ENCODE measurements around the gene AP2B1. TPM values are rescaled to one million over a fixed set of nuclear protein-coding genes. Genes with fewer than 3 reads are reported as not detected.

AP2B1 gene
- total and polyA plus RNA-seq, 4 donors = 8.7 to 55.6 (median 22.3) TPM

GRCh38 chr17:35709874-35710273 lies 122.8 kb downstream of the AP2B1 start (continued):
- TF ChIP-seq NR2F2 (IDR thresholded peaks at IDR 0.05) = no peak

DNA sequence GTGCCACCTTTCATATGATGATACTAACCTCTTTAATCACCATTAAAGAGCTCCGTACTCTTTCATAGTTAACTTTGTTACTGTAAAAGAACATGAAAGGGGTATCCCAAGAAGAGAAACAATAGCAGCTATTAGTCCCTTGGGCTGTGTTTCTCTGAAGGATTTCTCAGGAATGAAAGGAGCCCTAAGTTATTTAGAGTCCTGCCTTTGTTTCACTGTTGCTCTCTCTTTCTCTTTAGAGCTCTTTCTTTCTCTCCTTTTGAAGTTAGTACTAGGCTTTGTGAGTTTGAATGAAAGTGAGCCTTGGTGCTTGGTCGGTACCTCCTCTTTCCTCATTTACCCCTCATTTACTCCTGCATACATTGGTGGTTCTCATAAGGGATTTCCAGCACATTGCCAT lies 123.8 kb downstream of the AP2B1 start:
- H3K27ac ChIP-seq (ENCODE audit: low read depth in 1 of 2, low read length in 2 of 2) = no peak overlapping the region
- H3K4me1 ChIP-seq (ENCODE audit: control insufficient read depth in 4 of 4, insufficient read depth in 4 of 4, low read length in 3 of 4) = peaks cover 0 to 25% (median 18%) of the 10 kb centered on the region in 4 donors
- 100% methylated on average over 2 of the region's 2 CpGs for WGBS

More for the DNA sequence above, 123.8 kb downstream of the AP2B1 start:
- Histone ChIP-seq H3K4me3 (ENCODE audit: low read depth in 1 of 3, low read length in 3 of 3) (no peak overlapping the region), H3K9me3 (ENCODE audit: control insufficient read depth in 4 of 4, low read length in 3 of 4) (no peaks in the 10 kb centered on the region), H3K27me3 (ENCODE audit: control insufficient read depth in 4 of 4, insufficient read depth in 4 of 4, low read length in 3 of 4) (no peaks in the 10 kb centered on the region), H3K36me3 (ENCODE audit: control insufficient read depth in 4 of 4, insufficient read depth in 3 of 4, low read depth in 1 of 4, low read length in 3 of 4) (peaks cover 0 to 2% (median 0%) of the 10 kb centered on the region in 4 donors), H3K9ac (ENCODE audit: low read depth in 1 of 2, low read length in 2 of 2) (no peak overlapping the region)
- no peak for DNase-seq (ENCODE audit: low spot score)
- TF ChIP-seq, protein P1, sequence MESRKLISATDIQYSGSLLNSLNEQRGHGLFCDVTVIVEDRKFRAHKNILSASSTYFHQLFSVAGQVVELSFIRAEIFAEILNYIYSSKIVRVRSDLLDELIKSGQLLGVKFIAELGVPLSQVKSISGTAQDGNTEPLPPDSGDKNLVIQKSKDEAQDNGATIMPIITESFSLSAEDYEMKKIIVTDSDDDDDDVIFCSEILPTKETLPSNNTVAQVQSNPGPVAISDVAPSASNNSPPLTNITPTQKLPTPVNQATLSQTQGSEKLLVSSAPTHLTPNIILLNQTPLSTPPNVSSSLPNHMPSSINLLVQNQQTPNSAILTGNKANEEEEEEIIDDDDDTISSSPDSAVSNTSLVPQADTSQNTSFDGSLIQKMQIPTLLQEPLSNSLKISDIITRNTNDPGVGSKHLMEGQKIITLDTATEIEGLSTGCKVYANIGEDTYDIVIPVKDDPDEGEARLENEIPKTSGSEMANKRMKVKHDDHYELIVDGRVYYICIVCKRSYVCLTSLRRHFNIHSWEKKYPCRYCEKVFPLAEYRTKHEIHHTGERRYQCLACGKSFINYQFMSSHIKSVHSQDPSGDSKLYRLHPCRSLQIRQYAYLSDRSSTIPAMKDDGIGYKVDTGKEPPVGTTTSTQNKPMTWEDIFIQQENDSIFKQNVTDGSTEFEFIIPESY (IDR thresholded peaks at IDR 0.05) = no peak
- TF ChIP-seq RXRA (IDR thresholded peaks at IDR 0.05) = no peak
- no peak for TF ChIP-seq HNF4A (conservative IDR thresholded peaks at IDR 0.05)
- TF ChIP-seq HNF4G (IDR thresholded peaks at IDR 0.05) = no peak
- TF ChIP-seq, protein P2, sequence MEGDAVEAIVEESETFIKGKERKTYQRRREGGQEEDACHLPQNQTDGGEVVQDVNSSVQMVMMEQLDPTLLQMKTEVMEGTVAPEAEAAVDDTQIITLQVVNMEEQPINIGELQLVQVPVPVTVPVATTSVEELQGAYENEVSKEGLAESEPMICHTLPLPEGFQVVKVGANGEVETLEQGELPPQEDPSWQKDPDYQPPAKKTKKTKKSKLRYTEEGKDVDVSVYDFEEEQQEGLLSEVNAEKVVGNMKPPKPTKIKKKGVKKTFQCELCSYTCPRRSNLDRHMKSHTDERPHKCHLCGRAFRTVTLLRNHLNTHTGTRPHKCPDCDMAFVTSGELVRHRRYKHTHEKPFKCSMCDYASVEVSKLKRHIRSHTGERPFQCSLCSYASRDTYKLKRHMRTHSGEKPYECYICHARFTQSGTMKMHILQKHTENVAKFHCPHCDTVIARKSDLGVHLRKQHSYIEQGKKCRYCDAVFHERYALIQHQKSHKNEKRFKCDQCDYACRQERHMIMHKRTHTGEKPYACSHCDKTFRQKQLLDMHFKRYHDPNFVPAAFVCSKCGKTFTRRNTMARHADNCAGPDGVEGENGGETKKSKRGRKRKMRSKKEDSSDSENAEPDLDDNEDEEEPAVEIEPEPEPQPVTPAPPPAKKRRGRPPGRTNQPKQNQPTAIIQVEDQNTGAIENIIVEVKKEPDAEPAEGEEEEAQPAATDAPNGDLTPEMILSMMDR (IDR thresholded peaks at IDR 0.05; ENCODE audit: low read depth, low read length, missing input control) = no peak
- TF ChIP-seq RAD21 (IDR thresholded peaks at IDR 0.05) = no peak
- no peak for TF ChIP-seq TAF1 (conservative IDR thresholded peaks at IDR 0.05)
- TF ChIP-seq GABPA (IDR thresholded peaks at IDR 0.05 in 1 of 2, conservative IDR thresholded peaks at IDR 0.05 in 1 of 2) = no peak
- TF ChIP-seq FOXA2 (IDR thresholded peaks at IDR 0.05) = no peak
- TF ChIP-seq, protein P3, sequence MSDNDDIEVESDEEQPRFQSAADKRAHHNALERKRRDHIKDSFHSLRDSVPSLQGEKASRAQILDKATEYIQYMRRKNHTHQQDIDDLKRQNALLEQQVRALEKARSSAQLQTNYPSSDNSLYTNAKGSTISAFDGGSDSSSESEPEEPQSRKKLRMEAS (IDR thresholded peaks at IDR 0.05) = no peak
- TF ChIP-seq FOXA1 (IDR thresholded peaks at IDR 0.05) = no peak
- no peak for TF ChIP-seq ATF3 (IDR thresholded peaks at IDR 0.05)
- TF ChIP-seq SP1 (IDR thresholded peaks at IDR 0.05) = no peak
- TF ChIP-seq, protein P4, sequence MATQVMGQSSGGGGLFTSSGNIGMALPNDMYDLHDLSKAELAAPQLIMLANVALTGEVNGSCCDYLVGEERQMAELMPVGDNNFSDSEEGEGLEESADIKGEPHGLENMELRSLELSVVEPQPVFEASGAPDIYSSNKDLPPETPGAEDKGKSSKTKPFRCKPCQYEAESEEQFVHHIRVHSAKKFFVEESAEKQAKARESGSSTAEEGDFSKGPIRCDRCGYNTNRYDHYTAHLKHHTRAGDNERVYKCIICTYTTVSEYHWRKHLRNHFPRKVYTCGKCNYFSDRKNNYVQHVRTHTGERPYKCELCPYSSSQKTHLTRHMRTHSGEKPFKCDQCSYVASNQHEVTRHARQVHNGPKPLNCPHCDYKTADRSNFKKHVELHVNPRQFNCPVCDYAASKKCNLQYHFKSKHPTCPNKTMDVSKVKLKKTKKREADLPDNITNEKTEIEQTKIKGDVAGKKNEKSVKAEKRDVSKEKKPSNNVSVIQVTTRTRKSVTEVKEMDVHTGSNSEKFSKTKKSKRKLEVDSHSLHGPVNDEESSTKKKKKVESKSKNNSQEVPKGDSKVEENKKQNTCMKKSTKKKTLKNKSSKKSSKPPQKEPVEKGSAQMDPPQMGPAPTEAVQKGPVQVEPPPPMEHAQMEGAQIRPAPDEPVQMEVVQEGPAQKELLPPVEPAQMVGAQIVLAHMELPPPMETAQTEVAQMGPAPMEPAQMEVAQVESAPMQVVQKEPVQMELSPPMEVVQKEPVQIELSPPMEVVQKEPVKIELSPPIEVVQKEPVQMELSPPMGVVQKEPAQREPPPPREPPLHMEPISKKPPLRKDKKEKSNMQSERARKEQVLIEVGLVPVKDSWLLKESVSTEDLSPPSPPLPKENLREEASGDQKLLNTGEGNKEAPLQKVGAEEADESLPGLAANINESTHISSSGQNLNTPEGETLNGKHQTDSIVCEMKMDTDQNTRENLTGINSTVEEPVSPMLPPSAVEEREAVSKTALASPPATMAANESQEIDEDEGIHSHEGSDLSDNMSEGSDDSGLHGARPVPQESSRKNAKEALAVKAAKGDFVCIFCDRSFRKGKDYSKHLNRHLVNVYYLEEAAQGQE (IDR thresholded peaks at IDR 0.05) = no peak
- no peak for TF ChIP-seq YY1 (IDR thresholded peaks at IDR 0.05)
- TF ChIP-seq JUND (IDR thresholded peaks at IDR 0.05) = no peak
- TF ChIP-seq EGR1 (IDR thresholded peaks at IDR 0.05; ENCODE audit: low read depth in 2 of 2) = no peak
- TF ChIP-seq NR2F2 (IDR thresholded peaks at IDR 0.05) = no peak

Measured in liver (tissue), 9 donors.